HG03039 (cell line): Measurements from ENCODE around the gene ANO1.

Experiments used
- ATAC-seq: cut with Tn5 transposase; IDR thresholded peaks from one replicate; pipeline ENCODE4 v1.9.1; 2021; ENCODE audit warnings: mild to moderate bottlenecking, moderate library complexity; ENCODE audit not compliant: unreplicated experiment

Gene ANO1

GRCh38 chr11:70092959-70093715 lies 15.0 kb downstream of the ANO1 start:
- ATAC-seq: no peak

- no peak for ATAC-seq
Measured at GRCh38 chr11:70095541-70096252, 17.6 kb downstream of the ANO1 start.

GRCh38 chr11:70097783-70098563 lies 19.9 kb downstream of the ANO1 start:
- no peak for ATAC-seq

GRCh38 chr11:70098936-70099335 lies 20.8 kb downstream of the ANO1 start:
- ATAC-seq: no peak

- ATAC-seq: no peak
Measured at GRCh38 chr11:70099578-70100279, 21.6 kb downstream of the ANO1 start.

GRCh38 chr11:70100280-70100603 lies 22.1 kb downstream of the ANO1 start:
- no peak for ATAC-seq

- no peak for ATAC-seq
Measured at GRCh38 chr11:70100791-70101190, 22.7 kb downstream of the ANO1 start.

GRCh38 chr11:70103256-70103975 lies 25.3 kb downstream of the ANO1 start:
- ATAC-seq: no peak

- ATAC-seq: no peak
Measured at GRCh38 chr11:70104419-70104818, 26.3 kb downstream of the ANO1 start.

GRCh38 chr11:70104961-70105360 lies 26.8 kb downstream of the ANO1 start:
- ATAC-seq: no peak

GRCh38 chr11:70105369-70105754 lies 27.2 kb downstream of the ANO1 start:
- ATAC-seq: no peak

GRCh38 chr11:70105755-70106571 lies 27.8 kb downstream of the ANO1 start:
- no peak for ATAC-seq

GRCh38 chr11:70106757-70107156 lies 28.6 kb downstream of the ANO1 start:
- ATAC-seq: no peak

- ATAC-seq: no peak
Measured at GRCh38 chr11:70107191-70107590, 29.1 kb downstream of the ANO1 start.

GRCh38 chr11:70107756-70108155 lies 29.6 kb downstream of the ANO1 start:
- ATAC-seq: no peak

- ATAC-seq: no peak
Measured at GRCh38 chr11:70108250-70108649, 30.1 kb downstream of the ANO1 start.

GRCh38 chr11:70109006-70109405 lies 30.9 kb downstream of the ANO1 start:
- ATAC-seq: no peak

- no peak for ATAC-seq
Measured at GRCh38 chr11:70109903-70110302, 31.8 kb downstream of the ANO1 start.

- no peak for ATAC-seq
Measured at GRCh38 chr11:70110538-70111055, 32.5 kb downstream of the ANO1 start.
